BE2C (cell line): ENCODE data around the gene APBA1.
"Not testable (repeated sequence)": the region's sequence is repeated elsewhere in the genome, so short reads cannot be mapped to it uniquely, and the experiment has no call there.

Experiments
- DNase-seq: peaks from one replicate; pipeline ENCODE4 v3.0.0-alpha.2; 2020
- H3K27me3 ChIP-seq: fragments of 250-450 bp; sonication (Bioruptor Pico); 2 replicates; pipeline ENCODE4 v1.5.1; 2020; ENCODE audit warnings: mild to moderate bottlenecking
- H3K36me3 ChIP-seq: fragments of 250-450 bp; sonication (Bioruptor Pico); 2 replicates; pipeline ENCODE4 v1.5.1; 2020; ENCODE audit warnings: mild to moderate bottlenecking
- H3K4me1 ChIP-seq: fragments of 250-450 bp; sonication (Bioruptor Pico); 2 replicates; pipeline ENCODE4 v1.5.1; 2020
- H3K4me3 ChIP-seq: 2 replicates; pipeline ENCODE4 v1.5.1; 2011; ENCODE audit warnings: low read depth, low read length
- H3K9me3 ChIP-seq: fragments of 250-450 bp; sonication (Bioruptor Pico); 2 replicates; pipeline ENCODE4 v1.5.1; 2020
- CTCF ChIP-seq: IDR thresholded peaks from 2 replicates; pipeline ENCODE4 v1.5.1; 2012; ENCODE audit warnings: mild to moderate bottlenecking, low read depth, low read length

APBA1 gene

DNA sequence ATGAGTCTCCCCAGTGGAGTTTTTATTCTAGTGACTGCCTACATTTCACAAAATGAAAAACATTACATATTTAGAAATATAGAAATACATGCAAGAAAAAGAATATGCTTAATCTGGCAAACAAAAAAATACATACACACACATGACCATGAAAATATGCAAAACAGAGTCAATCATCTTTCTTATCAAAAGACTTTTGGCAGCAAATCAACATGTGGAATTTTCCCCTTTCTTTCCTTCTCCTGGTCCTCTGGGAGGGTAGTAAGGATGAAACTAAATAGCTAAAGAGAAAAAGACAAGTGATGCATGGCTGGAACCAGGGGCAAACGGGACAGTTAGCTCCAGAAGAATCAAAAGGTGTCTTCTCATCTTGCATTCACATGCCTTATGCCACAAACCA is 69.4 kb downstream of the APBA1 start:
- TF ChIP-seq CTCF: no peak
- peaks cover 2% of the 10 kb centered on the region for H3K36me3 ChIP-seq
- H3K4me1 ChIP-seq: peaks cover 13% of the 10 kb centered on the region
- no peak overlapping the region for H3K4me3 ChIP-seq
- no peak for DNase-seq
- H3K27me3 ChIP-seq: no peaks in the 10 kb centered on the region
- no peaks in the 10 kb centered on the region; the same call in 1 of the 2 replicates for H3K9me3 ChIP-seq

- H3K4me1 ChIP-seq: peaks cover 13% of the 10 kb centered on the region
These were observed 70.5 kb downstream of the APBA1 start for GRCh38 chr9:69601698-69602097.

DNA sequence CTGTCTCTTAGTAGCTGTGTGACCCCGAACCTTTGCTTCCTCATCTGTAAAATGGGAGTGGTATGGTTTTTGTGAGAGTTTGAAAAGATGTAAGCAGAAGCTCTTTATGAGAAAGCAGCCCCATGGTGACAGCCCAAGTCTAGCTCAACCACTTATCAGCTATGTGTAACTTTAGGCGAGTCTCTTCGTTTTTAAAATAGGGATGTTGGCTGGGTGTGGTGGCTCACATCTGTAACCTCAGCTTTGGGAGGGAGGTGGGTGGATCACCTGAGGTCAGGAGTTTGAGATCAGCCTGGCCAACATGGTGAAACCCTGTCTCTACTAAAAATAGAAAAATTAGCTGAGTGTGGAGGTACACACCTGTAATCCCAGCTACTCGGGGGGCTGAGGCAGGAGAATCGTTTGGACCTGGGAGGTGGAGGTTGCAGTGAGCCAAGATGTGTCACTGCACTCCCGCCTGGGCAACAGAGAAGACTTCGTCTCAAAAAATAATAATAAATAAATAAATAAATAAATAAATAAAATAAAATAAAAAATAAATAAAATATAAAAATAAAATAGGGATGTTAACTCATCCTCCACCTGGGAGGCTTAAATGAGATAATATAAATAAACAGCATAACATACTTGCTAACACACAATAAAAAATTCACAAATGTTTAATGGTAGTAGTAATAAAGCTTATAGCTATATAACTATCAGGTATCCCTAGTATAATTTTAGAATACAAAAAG is 71.7 kb downstream of the APBA1 start:
- Histone ChIP-seq H3K9me3 (no peaks in the 10 kb centered on the region), H3K36me3 (peaks cover 2% of the 10 kb centered on the region)
- no peak for TF ChIP-seq CTCF

More at GRCh38 chr9:69601698-69602097, 70.5 kb downstream of the APBA1 start:
- Histone ChIP-seq H3K36me3 (peaks cover 2% of the 10 kb centered on the region), H3K9me3 (no peaks in the 10 kb centered on the region), H3K27me3 (no peaks in the 10 kb centered on the region), H3K4me3 (no peak overlapping the region)
- no peak for TF ChIP-seq CTCF
- DNase-seq: no peak

GRCh38 chr9:69599232-69599971 is 72.8 kb downstream of the APBA1 start:
- H3K36me3 ChIP-seq: peaks cover 2% of the 10 kb centered on the region
- no peak for TF ChIP-seq CTCF
- H3K4me3 ChIP-seq: no peak overlapping the region
- no peak for DNase-seq
- H3K4me1 ChIP-seq: peaks cover 4% of the 10 kb centered on the region
- H3K9me3 ChIP-seq: no peaks in the 10 kb centered on the region
- H3K27me3 ChIP-seq: no peaks in the 10 kb centered on the region

More for the DNA sequence above, 71.7 kb downstream of the APBA1 start:
- Histone ChIP-seq H3K4me3 (no peak overlapping the region), H3K27me3 (no peaks in the 10 kb centered on the region), H3K4me1 (peaks cover 8% of the 10 kb centered on the region)
- no peak for DNase-seq

- H3K36me3 ChIP-seq, H3K9me3 ChIP-seq, DNase-seq, H3K4me1 ChIP-seq, H3K4me3 ChIP-seq, H3K27me3 ChIP-seq: not testable (repeated sequence)
These were observed 75.3 kb downstream of the APBA1 start for GRCh38 chr9:69596906-69597305.

- H3K36me3 ChIP-seq: no peaks in the 10 kb centered on the region; the same call in 1 of the 2 replicates
- no peaks in the 10 kb centered on the region for H3K27me3 ChIP-seq
- H3K9me3 ChIP-seq: no peaks in the 10 kb centered on the region
- TF ChIP-seq CTCF: no peak
- no peaks in the 10 kb centered on the region for H3K4me1 ChIP-seq
- H3K4me3 ChIP-seq: no peak overlapping the region
- DNase-seq: no peak
These were observed 78.0 kb downstream of the APBA1 start for GRCh38 chr9:69594180-69594579.
